Tibial nerve (tissue), 4 donors: ENCODE results near the gene WNT7A. TPM values are rescaled to one million over a fixed set of nuclear protein-coding genes. Genes with fewer than 3 reads are reported as not detected.
"Not testable (repeated sequence)": the region's sequence is repeated elsewhere in the genome, so short reads cannot be mapped to it uniquely, and the experiment has no call there.

Experiments used
- DNase-seq, 2 donors: peaks; one replicate each; pipeline ENCODE4 v3.0.0-alpha.2; 2019; ENCODE audit warnings: low spot score in 2 of 2
- H3K27ac ChIP-seq, 4 donors: fragments of 200-600 bp; sonication (generic) in 3 of 4; one replicate each; pipeline ENCODE4 v1.5.1; 2017 to 2019; ENCODE audit warnings: mild to moderate bottlenecking in 1 of 4
- H3K27me3 ChIP-seq, 2 donors: fragments of 200-600 bp; sonication (generic) in 1 of 2; one replicate each; pipeline versions ENCODE4 v1.5.1 to v1.6.0; 2017 to 2019
- H3K36me3 ChIP-seq, 3 donors: fragments of 200-600 bp; sonication (generic); one replicate each; pipeline ENCODE4 v1.5.1; 2018 to 2019
- H3K4me1 ChIP-seq, 4 donors: fragments of 200-600 bp; sonication (generic) in 3 of 4; one replicate each; pipeline ENCODE4 v1.5.1; 2017 to 2019
- H3K4me3 ChIP-seq, 4 donors: fragments of 200-600 bp; sonication (generic) in 3 of 4; one replicate each; pipeline ENCODE4 v1.5.1; 2017 to 2019; ENCODE audit warnings: mild to moderate bottlenecking in 1 of 4, moderate library complexity in 1 of 4
- H3K9me3 ChIP-seq, 4 donors: fragments of 200-600 bp; sonication (generic) in 3 of 4; one replicate each; pipeline ENCODE4 v1.5.1; 2017 to 2019
- EP300 ChIP-seq, 2 donors: sonication (generic); formaldehyde crosslinking; IDR thresholded peaks; one replicate each; pipeline ENCODE4 v1.6.1; 2017; ENCODE audit warnings: antibody characterized with exemption in 2 of 2, mild to moderate bottlenecking in 1 of 2
- POLR2A ChIP-seq, 2 donors: fragments of 450-650 bp; IDR thresholded peaks; one replicate each; pipeline ENCODE4 v1.6.1; 2017; ENCODE audit warnings: antibody characterized with exemption in 2 of 2, mild to moderate bottlenecking in 2 of 2, moderate library complexity in 2 of 2
- WGBS, 2 donors: methylation state at CpG; one replicate each; pipeline ENCODE4 v1.1.5; 2018; 5-methylcytosine and 5-hydroxymethylcytosine counted together
- total RNA-seq, 4 donors: library from RNA; depleted of rRNA; stranded (reverse); fragments of >200 nt; gene quantifications; one replicate each; pipeline ENCODE4 v1.1.0, GENCODE V29; 2016
- TF ChIP-seq, protein P1 (sequence below), 5 experiments: fragments of 200-600 bp in 3 of 5; fragments of 450-650 bp in 2 of 5; sonication (generic) in 3 of 5; IDR thresholded peaks; one replicate each; pipeline ENCODE4 v1.5.1; 2016 to 2019; ENCODE audit warnings: antibody characterized with exemption in 5 of 5, mild to moderate bottlenecking in 3 of 5, moderate library complexity in 2 of 5

Gene WNT7A
- total RNA-seq, 4 donors from 2014 or later = 0.21 TPM; not detected in 3

GRCh38 chr3:13863382-13863952 lies 16.4 kb downstream of the WNT7A start:
- Histone ChIP-seq H3K36me3 (no peaks in the 10 kb centered on the region), H3K4me3 (no peak overlapping the region), H3K9me3 (no peaks in the 10 kb centered on the region), H3K27me3 (peaks cover 0 to 22% of the 10 kb centered on the region in 2 donors), H3K4me1 (no peaks in the 10 kb centered on the region), H3K27ac (no peak overlapping the region)
- DNase-seq = no peak
- no peak for TF ChIP-seq POLR2A (IDR thresholded peaks at IDR 0.05)
- TF ChIP-seq, protein P1, sequence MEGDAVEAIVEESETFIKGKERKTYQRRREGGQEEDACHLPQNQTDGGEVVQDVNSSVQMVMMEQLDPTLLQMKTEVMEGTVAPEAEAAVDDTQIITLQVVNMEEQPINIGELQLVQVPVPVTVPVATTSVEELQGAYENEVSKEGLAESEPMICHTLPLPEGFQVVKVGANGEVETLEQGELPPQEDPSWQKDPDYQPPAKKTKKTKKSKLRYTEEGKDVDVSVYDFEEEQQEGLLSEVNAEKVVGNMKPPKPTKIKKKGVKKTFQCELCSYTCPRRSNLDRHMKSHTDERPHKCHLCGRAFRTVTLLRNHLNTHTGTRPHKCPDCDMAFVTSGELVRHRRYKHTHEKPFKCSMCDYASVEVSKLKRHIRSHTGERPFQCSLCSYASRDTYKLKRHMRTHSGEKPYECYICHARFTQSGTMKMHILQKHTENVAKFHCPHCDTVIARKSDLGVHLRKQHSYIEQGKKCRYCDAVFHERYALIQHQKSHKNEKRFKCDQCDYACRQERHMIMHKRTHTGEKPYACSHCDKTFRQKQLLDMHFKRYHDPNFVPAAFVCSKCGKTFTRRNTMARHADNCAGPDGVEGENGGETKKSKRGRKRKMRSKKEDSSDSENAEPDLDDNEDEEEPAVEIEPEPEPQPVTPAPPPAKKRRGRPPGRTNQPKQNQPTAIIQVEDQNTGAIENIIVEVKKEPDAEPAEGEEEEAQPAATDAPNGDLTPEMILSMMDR (IDR thresholded peaks at IDR 0.05) = no peak
- no peak for TF ChIP-seq EP300 (IDR thresholded peaks at IDR 0.05)
- WGBS, 2 donors = 57 to 62% methylated on average over 6 of the region's 6 CpGs

DNA sequence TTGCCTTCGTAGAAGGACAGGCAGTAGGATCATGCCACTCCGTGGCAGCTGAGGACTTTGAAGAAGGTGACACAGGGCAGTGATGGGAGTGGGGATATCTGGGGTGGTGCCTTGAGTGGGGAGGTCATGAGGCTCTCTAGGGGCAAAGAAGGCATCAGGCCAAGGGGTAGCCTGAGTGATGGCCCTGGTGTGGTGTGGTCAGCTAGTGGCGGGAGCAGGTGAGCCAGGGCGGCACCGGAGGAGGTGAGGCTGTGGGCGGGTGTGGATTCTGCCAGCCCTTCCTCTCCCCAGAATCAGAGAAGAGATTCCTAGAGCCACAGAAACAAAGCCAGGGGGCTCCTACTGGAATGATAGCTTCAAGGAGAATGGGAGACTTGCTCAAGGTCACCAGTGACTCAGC lies 18.4 kb downstream of the WNT7A start:
- Histone ChIP-seq H3K9me3 (no peaks in the 10 kb centered on the region), H3K4me3 (no peak overlapping the region), H3K36me3 (no peaks in the 10 kb centered on the region), H3K27me3 (peaks cover 0 to 22% of the 10 kb centered on the region in 2 donors), H3K4me1 (no peaks in the 10 kb centered on the region), H3K27ac (no peak overlapping the region)
- TF ChIP-seq POLR2A (IDR thresholded peaks at IDR 0.05) = no peak
- TF ChIP-seq, protein P1 (IDR thresholded peaks at IDR 0.05) = no peak
- no peak for TF ChIP-seq EP300 (IDR thresholded peaks at IDR 0.05)
- no peak for DNase-seq
- WGBS, 2 donors = 80 to 87% methylated on average over 6 of the region's 6 CpGs

DNA sequence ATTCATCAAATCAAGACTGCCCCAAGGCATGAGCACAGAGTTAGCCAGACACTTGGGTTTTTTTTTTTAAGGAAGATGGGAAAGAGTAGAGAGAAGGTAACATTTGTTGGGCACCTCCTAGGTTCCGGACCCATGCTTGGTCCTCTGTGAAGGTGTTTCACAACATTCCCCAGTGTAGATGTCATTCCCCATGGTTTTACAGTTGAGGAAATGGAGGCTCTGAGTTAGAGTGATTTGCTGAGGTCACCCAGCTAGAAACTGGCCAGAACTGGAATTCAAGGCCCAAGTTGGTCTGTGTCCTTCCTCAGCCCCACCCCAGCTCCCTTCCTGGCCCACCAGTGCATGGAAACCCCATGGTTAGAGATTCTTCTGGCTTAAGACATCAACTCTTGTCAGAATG lies 19.9 kb downstream of the WNT7A start:
- DNase-seq = no peak
- WGBS, 2 donors = 94 to 100% methylated on average over 1 of the region's 1 CpG
- H3K27ac ChIP-seq = no peak overlapping the region
- no peaks in the 10 kb centered on the region for H3K4me1 ChIP-seq
- TF ChIP-seq POLR2A (IDR thresholded peaks at IDR 0.05) (no peak), EP300 (IDR thresholded peaks at IDR 0.05) (no peak)
- TF ChIP-seq, protein P1 (IDR thresholded peaks at IDR 0.05) = no peak
- peaks cover 0 to 22% of the 10 kb centered on the region in 2 donors for H3K27me3 ChIP-seq
- H3K9me3 ChIP-seq = no peaks in the 10 kb centered on the region
- no peak overlapping the region for H3K4me3 ChIP-seq
- H3K36me3 ChIP-seq = no peaks in the 10 kb centered on the region

DNA sequence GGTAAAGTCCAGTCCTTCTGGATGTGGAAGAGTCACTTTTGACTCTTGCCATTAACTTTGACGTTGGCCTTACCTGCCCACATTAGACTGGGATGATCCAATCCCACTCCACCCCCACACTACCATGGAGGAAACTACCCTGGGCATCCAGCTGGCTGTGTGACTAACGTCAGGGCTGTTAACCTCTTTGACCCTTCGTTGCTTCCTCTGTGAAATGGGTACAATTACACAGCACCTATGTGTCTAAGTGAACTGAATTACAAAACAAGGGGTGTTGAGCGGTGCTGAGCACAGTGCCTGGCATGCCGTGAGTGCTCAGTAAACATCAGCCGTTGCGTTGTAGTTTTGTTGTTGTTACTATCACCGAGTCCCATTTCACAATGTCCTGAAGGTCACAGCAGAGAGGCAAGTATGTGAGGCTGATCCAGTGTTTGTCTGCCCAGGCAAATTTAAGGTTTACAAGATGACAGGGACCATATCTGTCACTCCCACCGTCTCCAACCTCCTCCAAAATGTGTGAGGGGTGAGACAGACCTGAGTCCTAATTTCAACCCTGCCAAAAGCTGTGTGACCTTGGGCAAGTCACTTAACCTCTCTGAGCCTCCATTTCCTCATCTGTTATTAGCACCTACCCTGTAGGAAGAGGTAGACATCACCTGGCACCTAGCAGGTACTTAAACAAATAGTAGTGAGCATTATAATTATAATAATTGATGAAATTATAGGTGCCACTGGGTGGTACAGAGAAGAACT lies 20.9 kb downstream of the WNT7A start:
- Histone ChIP-seq H3K4me1 (no peaks in the 10 kb centered on the region), H3K27me3 (peaks cover 0 to 24% of the 10 kb centered on the region in 2 donors), H3K36me3 (no peaks in the 10 kb centered on the region), H3K27ac (no peak overlapping the region), H3K9me3 (no peaks in the 10 kb centered on the region), H3K4me3 (no peak overlapping the region)
- TF ChIP-seq POLR2A (IDR thresholded peaks at IDR 0.05) (no peak), EP300 (IDR thresholded peaks at IDR 0.05) (no peak)
- TF ChIP-seq, protein P1 (IDR thresholded peaks at IDR 0.05) = no peak
- WGBS, 2 donors = 76 to 77% methylated on average over 9 of the region's 9 CpGs
- DNase-seq = no peak

- Histone ChIP-seq H3K27ac (no peak overlapping the region), H3K9me3 (no peaks in the 10 kb centered on the region), H3K27me3 (peaks cover 0 to 20% of the 10 kb centered on the region in 2 donors), H3K36me3 (no peaks in the 10 kb centered on the region), H3K4me3 (no peak overlapping the region), H3K4me1 (no peaks in the 10 kb centered on the region)
- DNase-seq = no peak
- 73 to 77% methylated on average over 6 of the region's 6 CpGs for WGBS, 2 donors
- TF ChIP-seq EP300 (IDR thresholded peaks at IDR 0.05) (no peak), POLR2A (IDR thresholded peaks at IDR 0.05) (no peak)
- TF ChIP-seq, protein P1 (IDR thresholded peaks at IDR 0.05) = no peak
These were observed 22.0 kb downstream of the WNT7A start for GRCh38 chr3:13857702-13858380.

- not testable (repeated sequence) for H3K4me1 ChIP-seq, H3K9me3 ChIP-seq, DNase-seq, H3K36me3 ChIP-seq, H3K27ac ChIP-seq, H3K4me3 ChIP-seq
- H3K27me3 ChIP-seq = peaks cover 0 to 18% of the 10 kb centered on the region in 2 donors
- WGBS, 2 donors = 94 to 97% methylated on average over 1 of the region's 1 CpG
These were observed 23.2 kb downstream of the WNT7A start for GRCh38 chr3:13856628-13857027.
